PFSK-1 (cell line): ENCODE data around the gene CAMTA1.

Source experiments
- FOXP2 ChIP-seq: optimal IDR thresholded peaks from 2 replicates; pipeline ENCODE3; 2011; ENCODE audit warnings: borderline replicate concordance, control low read depth, inconsistent platforms; ENCODE audit not compliant: insufficient read depth; ENCODE audit errors: extremely low read length, extremely low read depth
- POLR2AphosphoS5 ChIP-seq: IDR thresholded peaks from 2 replicates; pipeline ENCODE4 v1.6.1; 2012; ENCODE audit warnings: low read depth, mild to moderate bottlenecking, control low read depth, low read length, moderate library complexity
- REST ChIP-seq, 2 experiments: IDR thresholded peaks; 2 replicates each; pipeline versions ENCODE4 v1.6.1 to v1.8.0; 2011 to 2012; ENCODE audit warnings: low read depth in 2 of 2, low read length in 2 of 2, control low read depth in 1 of 2, inconsistent platforms in 1 of 2, mild to moderate bottlenecking in 1 of 2, moderate library complexity in 1 of 2; ENCODE audit not compliant: insufficient read depth in 1 of 2
- SIN3A ChIP-seq: IDR thresholded peaks from 2 replicates; pipeline ENCODE4 v1.6.1; 2012; ENCODE audit warnings: mild to moderate bottlenecking, low read length, moderate library complexity, borderline replicate concordance; ENCODE audit not compliant: insufficient read depth
- TAF1 ChIP-seq: IDR thresholded peaks from 2 replicates; pipeline ENCODE4 v1.6.1; 2012; ENCODE audit warnings: low read length, control low read depth, borderline replicate concordance; ENCODE audit not compliant: insufficient read depth

The CAMTA1 gene

DNA sequence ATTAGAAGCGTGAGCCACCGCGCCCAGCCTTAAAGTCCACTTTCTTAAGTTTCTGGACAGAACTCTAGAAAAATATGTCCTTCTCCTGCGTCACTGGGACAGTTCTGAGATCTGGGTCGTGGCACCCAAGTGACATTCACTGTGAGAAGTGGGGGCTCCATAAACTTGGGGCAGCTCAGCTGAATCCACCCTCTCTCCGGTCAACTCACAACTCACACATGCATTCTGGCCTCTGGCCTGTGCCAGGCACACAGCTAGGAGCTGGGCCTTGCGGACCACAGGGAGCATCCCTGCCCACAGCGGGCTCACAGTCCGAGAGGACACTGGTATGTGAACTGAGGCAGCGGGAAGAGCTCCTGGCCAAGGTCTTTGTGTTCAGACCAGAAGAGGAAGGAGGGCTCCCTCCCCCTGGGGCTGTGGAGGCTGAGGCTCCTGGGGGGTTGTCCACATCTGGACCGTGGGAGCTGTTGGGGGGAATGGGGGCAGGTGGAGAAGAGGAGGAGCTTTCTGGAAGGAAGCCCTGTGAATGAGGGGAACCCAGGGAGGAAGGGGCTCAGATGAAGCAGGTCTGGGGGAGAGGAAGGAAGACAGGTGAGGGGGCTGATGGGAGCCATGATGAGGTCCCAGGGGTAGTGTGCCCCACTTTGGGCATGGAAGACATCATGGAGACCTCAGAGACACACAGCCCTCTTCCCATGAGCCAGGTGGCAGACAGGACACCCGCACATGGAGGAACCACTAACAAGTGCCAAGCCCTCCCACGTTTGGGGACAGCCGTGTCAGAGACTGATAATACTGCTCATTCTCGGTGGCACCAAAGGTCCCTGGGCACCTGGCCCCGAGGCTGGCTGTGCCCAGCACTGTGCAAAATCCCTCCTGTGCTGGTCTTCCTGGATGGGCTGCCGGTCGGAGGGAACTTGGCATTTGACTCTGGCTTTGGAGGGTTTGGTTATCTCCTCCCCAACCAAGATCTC, 794.9 kb downstream of the CAMTA1 start:
- TF ChIP-seq POLR2AphosphoS5 (no peak), FOXP2 (no peak), SIN3A (no peak), TAF1 (no peak), REST (IDR thresholded peaks at IDR 0.05; ENCODE audit: insufficient read depth in 1 of 2, low read depth in 2 of 2, low read length in 2 of 2) (no peak)

DNA sequence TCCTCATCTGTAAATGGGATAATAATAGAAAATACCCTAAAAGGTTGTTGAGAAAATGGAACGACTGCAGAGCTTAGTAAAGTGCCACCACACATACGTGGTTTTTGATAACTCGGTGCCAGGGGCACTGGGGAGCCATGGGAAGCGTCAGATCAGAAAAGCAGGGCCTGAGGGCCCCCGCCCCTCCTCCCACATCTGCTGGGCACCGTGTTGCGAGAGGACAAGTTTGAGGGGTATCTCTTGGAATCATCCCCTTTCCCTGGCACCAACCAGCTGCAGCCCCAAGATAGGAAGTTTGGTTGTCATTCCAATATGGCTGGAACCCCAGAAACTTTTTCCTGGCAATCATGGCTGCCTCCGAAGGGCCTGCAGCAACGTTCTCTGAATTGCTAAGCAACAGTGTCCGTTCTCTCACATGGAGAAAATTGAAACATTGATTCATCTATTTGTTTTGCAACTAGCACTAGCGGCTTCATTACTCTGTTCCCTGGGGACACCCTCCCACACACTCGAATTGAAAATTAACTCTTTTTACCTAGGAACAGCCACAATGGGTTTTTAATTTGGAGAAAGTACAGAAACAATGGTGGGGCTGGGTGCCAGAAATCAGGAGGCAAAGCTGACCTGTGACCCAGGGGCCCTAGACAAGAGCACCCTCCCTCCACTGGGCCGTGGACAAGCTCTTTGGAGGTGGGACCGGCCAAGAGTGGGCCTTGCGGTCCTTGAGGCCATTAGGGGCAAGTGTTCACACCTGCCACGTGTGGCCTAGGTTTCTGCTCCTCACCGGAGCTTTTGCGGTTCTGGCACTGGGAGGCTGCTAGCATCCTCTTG, 795.9 kb downstream of the CAMTA1 start:
- TF ChIP-seq SIN3A (no peak), TAF1 (no peak), FOXP2 (no peak), POLR2AphosphoS5 (no peak), REST (IDR thresholded peaks at IDR 0.05; ENCODE audit: insufficient read depth in 1 of 2, low read depth in 2 of 2, low read length in 2 of 2) (no peak)

GRCh38 chr1:7581754-7582459, 796.7 kb downstream of the CAMTA1 start:
- no peak for TF ChIP-seq SIN3A
- TF ChIP-seq REST (IDR thresholded peaks at IDR 0.05; ENCODE audit: insufficient read depth in 1 of 2, low read depth in 2 of 2, low read length in 2 of 2): no peak
- no peak for TF ChIP-seq FOXP2
- TF ChIP-seq POLR2AphosphoS5: no peak
- TF ChIP-seq TAF1: no peak

DNA sequence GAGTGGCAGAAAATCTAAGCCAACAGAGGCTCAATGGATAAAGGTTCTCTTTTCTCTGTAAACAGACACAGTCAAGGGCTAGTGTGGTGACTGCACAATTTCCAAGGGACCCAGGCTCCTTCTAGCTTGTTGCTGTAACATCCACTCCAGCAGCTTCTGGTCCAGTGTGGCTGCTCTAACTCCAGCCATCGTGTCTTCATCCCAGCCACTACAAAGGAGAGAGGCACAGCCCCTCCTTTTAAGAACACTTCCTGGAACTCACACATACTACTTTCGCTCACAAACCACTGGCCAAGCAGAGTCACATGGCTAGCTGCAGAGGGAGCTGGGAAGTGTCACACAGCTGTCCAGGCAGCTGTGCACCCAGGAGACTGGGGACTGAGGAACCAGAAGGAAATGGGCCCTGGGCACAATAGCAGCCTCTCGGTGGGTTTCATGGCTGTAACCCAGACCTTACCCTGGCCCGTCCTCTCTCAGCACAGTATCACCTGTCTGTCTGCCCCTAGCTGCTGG, 797.3 kb downstream of the CAMTA1 start:
- no peak for TF ChIP-seq TAF1

GRCh38 chr1:7583291-7584096, 798.2 kb downstream of the CAMTA1 start:
- TF ChIP-seq FOXP2: no peak
- no peak for TF ChIP-seq REST (IDR thresholded peaks at IDR 0.05; ENCODE audit: insufficient read depth in 1 of 2, low read depth in 2 of 2, low read length in 2 of 2)
- TF ChIP-seq SIN3A: no peak
- no peak for TF ChIP-seq TAF1
- TF ChIP-seq POLR2AphosphoS5: no peak
